Measurements from ENCODE around the gene NAT9. TPM values are rescaled to one million over a fixed set of nuclear protein-coding genes. Genes with fewer than 3 reads are reported as not detected.

NAT9 gene
- total RNA-seq, 4 donors from 2014 or later, result 12.4 to 20.0 (median 18.3) TPM

GRCh38 chr17:74810699-74811485 is 34.7 kb upstream of the NAT9 start:
- no peak for TF ChIP-seq CTCF (IDR thresholded peaks at IDR 0.05; ENCODE audit: low read depth)

- no peak for TF ChIP-seq CTCF (IDR thresholded peaks at IDR 0.05; ENCODE audit: low read depth)
Observed at GRCh38 chr17:74808714-74809430, 32.7 kb upstream of the NAT9 start.

- no peak for TF ChIP-seq CTCF (IDR thresholded peaks at IDR 0.05; ENCODE audit: low read depth)
Observed at GRCh38 chr17:74807925-74808324, 31.8 kb upstream of the NAT9 start.

GRCh38 chr17:74807441-74807840 is 31.3 kb upstream of the NAT9 start:
- TF ChIP-seq CTCF (IDR thresholded peaks at IDR 0.05; ENCODE audit: low read depth), result no peak

GRCh38 chr17:74806334-74806733 is 30.2 kb upstream of the NAT9 start:
- no peak for TF ChIP-seq CTCF (IDR thresholded peaks at IDR 0.05; ENCODE audit: low read depth)

- TF ChIP-seq CTCF (IDR thresholded peaks at IDR 0.05; ENCODE audit: low read depth), result no peak
Observed at GRCh38 chr17:74805591-74805991, 29.4 kb upstream of the NAT9 start.

- TF ChIP-seq CTCF (IDR thresholded peaks at IDR 0.05; ENCODE audit: low read depth), result no peak
Observed at GRCh38 chr17:74804683-74805082, 28.5 kb upstream of the NAT9 start.

All from subcutaneous adipose tissue (tissue), 4 donors.